CD14-positive monocyte (primary cell): ENCODE measurements around the gene OR52N4. TPM values are rescaled to one million over a fixed set of nuclear protein-coding genes. Genes with fewer than 3 reads are reported as not detected.

Source experiments
- DNase-seq, 3 donors: peaks; one replicate each; pipeline ENCODE4 v3.0.0-alpha.2; 2011 to 2022
- H2AFZ ChIP-seq: 2 replicates; pipeline ENCODE4 v1.6.0; 2012; ENCODE audit warnings: mild to moderate bottlenecking, low read depth, low read length, inconsistent platforms; ENCODE audit not compliant: insufficient read depth, poor library complexity, severe bottlenecking
- H3K27ac ChIP-seq, 2 donors: 1 replicate in 1 of 2; 2 replicates in 1 of 2; pipeline ENCODE4 v1.5.1; 2012 to 2013; ENCODE audit warnings: low read length in 2 of 2, control low read depth in 1 of 2, inconsistent platforms in 1 of 2, low read depth in 1 of 2, mild to moderate bottlenecking in 1 of 2
- H3K27me3 ChIP-seq, 2 donors: one replicate each; pipeline versions ENCODE4 v1.6.0 to v1.6.1; 2011 to 2013; ENCODE audit warnings: low read length in 2 of 2; ENCODE audit not compliant: control insufficient read depth in 2 of 2, insufficient read depth in 2 of 2
- H3K36me3 ChIP-seq, 2 donors: replicated peaks in 1 of 2; 1 replicate in 1 of 2; 2 replicates in 1 of 2; pipeline versions ENCODE4 v1.5.1 to v1.6.1; 2012 to 2013; ENCODE audit warnings: low read length in 2 of 2, control low read depth in 1 of 2, inconsistent platforms in 1 of 2, mild to moderate bottlenecking in 1 of 2; ENCODE audit not compliant: insufficient read depth in 2 of 2, control insufficient read depth in 1 of 2
- H3K4me1 ChIP-seq, 2 donors: 1 replicate in 1 of 2; 2 replicates in 1 of 2; pipeline versions ENCODE4 v1.5.1 to v1.6.1; 2012 to 2013; ENCODE audit warnings: low read length in 2 of 2, control low read depth in 1 of 2, inconsistent platforms in 1 of 2, mild to moderate bottlenecking in 1 of 2, moderate library complexity in 1 of 2; ENCODE audit not compliant: insufficient read depth in 2 of 2, control insufficient read depth in 1 of 2
- H3K4me2 ChIP-seq: replicated peaks from 2 replicates; pipeline ENCODE3; 2012; ENCODE audit warnings: low read length, moderate library complexity, mild to moderate bottlenecking; ENCODE audit not compliant: poor library complexity, severe bottlenecking; ENCODE audit errors: extremely low read depth
- H3K4me3 ChIP-seq, 3 experiments: fragments of 200-600 bp in 1 of 3; sonication (generic) in 1 of 3; replicated peaks in 1 of 3; 1 replicate in 2 of 3; 2 replicates in 1 of 3; pipeline ENCODE4 v1.5.1; 2011 to 2013; ENCODE audit warnings: low read length in 3 of 3, mild to moderate bottlenecking in 3 of 3, control low read depth in 2 of 3, low read depth in 2 of 3, inconsistent platforms in 1 of 3, moderate library complexity in 1 of 3
- H3K79me2 ChIP-seq: 2 replicates; pipeline ENCODE4 v1.6.0; 2012; ENCODE audit warnings: mild to moderate bottlenecking, control low read depth, inconsistent platforms, low read length, moderate library complexity; ENCODE audit not compliant: insufficient read depth
- H3K9ac ChIP-seq: 2 replicates; pipeline ENCODE4 v1.6.0; 2017; ENCODE audit warnings: low read length, mild to moderate bottlenecking; ENCODE audit not compliant: insufficient read depth, poor library complexity, severe bottlenecking
- H3K9me3 ChIP-seq, 2 donors: replicated peaks in 1 of 2; 1 replicate in 1 of 2; 2 replicates in 1 of 2; pipeline versions ENCODE4 v1.5.1 to v1.6.1; 2012 to 2013; ENCODE audit warnings: low read length in 2 of 2, control low read depth in 1 of 2; ENCODE audit not compliant: control insufficient read depth in 1 of 2, insufficient read depth in 1 of 2
- H4K20me1 ChIP-seq: 2 replicates; pipeline ENCODE4 v1.6.0; 2012; ENCODE audit warnings: mild to moderate bottlenecking, low read length, control low read depth, moderate library complexity; ENCODE audit not compliant: insufficient read depth
- H3K27ac Mint-ChIP-seq, 7 donors: one replicate each; pipeline ENCODE4 v1.8.0; 2020; ENCODE audit warnings: mild to moderate bottlenecking in 7 of 7, mixed read lengths in 7 of 7, moderate library complexity in 6 of 7, inconsistent platforms in 2 of 7
- H3K27me3 Mint-ChIP-seq, 3 donors: one replicate each; pipeline ENCODE4 v1.8.0; 2021 to 2022; ENCODE audit warnings: low read depth in 3 of 3, mild to moderate bottlenecking in 3 of 3, mixed read lengths in 3 of 3, moderate library complexity in 3 of 3, inconsistent platforms in 1 of 3
- H3K36me3 Mint-ChIP-seq, 2 donors: one replicate each; pipeline ENCODE4 v1.8.0; 2020; ENCODE audit warnings: mixed read lengths in 2 of 2, inconsistent platforms in 1 of 2, mild to moderate bottlenecking in 1 of 2
- H3K4me1 Mint-ChIP-seq: one replicate; pipeline ENCODE4 v1.8.0; 2020; ENCODE audit warnings: mild to moderate bottlenecking, mixed read lengths
- H3K4me3 Mint-ChIP-seq, 2 donors: one replicate each; pipeline ENCODE4 v1.8.0; 2020; ENCODE audit warnings: mild to moderate bottlenecking in 2 of 2, mixed read lengths in 2 of 2, moderate library complexity in 1 of 2
- H3K9me3 Mint-ChIP-seq, 7 donors: one replicate each; pipeline ENCODE4 v1.8.0; 2020 to 2022; ENCODE audit warnings: mixed read lengths in 7 of 7, mild to moderate bottlenecking in 6 of 7, moderate library complexity in 6 of 7, inconsistent platforms in 2 of 7
- WGBS: methylation state at CpG from one replicate; pipeline ENCODE4 v1.1.5; 2013; ENCODE audit warnings: missing lambda C conversion rate; ENCODE audit not compliant: insufficient coverage; 5-methylcytosine and 5-hydroxymethylcytosine counted together
- intact Hi-C, 2 donors: fragments of 100-400 bp; cut with micrococcal nuclease; formaldehyde crosslinking; loops; one replicate each; pipeline versions ENCODE4 v1.15.0 to v1.15.1; 2023
- polyA plus RNA-seq, 3 donors: library from polyadenylated mRNA; depleted of rRNA in 1 of 3; unstranded in 2 of 3; stranded (reverse) in 1 of 3; fragments of 300-500 nt in 2 of 3; fragments of >200 nt in 1 of 3; fragmentation: Illumina TruSeq in 2 of 3; gene quantifications; 1 replicate in 2 of 3; 2 replicates in 1 of 3; pipeline ENCODE4 v1.2.3, GENCODE V29; 2012 to 2021
- TF ChIP-seq, protein P1 (sequence below): fragments of 200-600 bp; IDR thresholded peaks from one replicate; pipeline ENCODE4 v1.8.0; 2022; ENCODE audit warnings: antibody characterized with exemption, mild to moderate bottlenecking

The OR52N4 gene
- polyA plus RNA-seq, 3 donors: 0.24 to 0.31 TPM; not detected in 1

- Mint-ChIP-seq H3K9me3 (peaks cover 2 to 15% (median 8%) of the 10 kb centered on the region in 7 donors), H3K4me1 (no peaks in the 10 kb centered on the region)
- no CpG with 5 or more reads among the region's 3 CpGs for WGBS
Measured at GRCh38 chr11:5719703-5720495, 34.1 kb upstream of the OR52N4 start.

DNA sequence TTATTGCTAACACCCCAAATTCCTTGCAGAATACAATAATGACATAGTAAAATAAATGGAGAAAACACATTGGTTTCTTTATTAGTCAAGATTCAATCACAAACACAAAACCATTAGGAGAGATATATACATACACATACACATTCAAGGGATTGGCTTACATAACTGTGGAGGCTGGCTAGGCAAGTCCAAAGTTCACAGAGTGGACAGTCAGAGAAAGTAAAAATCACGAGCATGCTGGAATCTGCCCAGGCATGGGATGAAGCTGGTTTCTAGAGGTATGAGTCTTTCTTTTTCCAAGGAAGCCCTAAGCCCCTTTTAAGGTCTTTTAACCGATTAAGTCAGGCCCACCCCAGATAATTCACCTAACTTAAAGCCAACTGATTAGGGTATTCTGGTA, 31.4 kb upstream of the OR52N4 start:
- TF ChIP-seq, protein P1, sequence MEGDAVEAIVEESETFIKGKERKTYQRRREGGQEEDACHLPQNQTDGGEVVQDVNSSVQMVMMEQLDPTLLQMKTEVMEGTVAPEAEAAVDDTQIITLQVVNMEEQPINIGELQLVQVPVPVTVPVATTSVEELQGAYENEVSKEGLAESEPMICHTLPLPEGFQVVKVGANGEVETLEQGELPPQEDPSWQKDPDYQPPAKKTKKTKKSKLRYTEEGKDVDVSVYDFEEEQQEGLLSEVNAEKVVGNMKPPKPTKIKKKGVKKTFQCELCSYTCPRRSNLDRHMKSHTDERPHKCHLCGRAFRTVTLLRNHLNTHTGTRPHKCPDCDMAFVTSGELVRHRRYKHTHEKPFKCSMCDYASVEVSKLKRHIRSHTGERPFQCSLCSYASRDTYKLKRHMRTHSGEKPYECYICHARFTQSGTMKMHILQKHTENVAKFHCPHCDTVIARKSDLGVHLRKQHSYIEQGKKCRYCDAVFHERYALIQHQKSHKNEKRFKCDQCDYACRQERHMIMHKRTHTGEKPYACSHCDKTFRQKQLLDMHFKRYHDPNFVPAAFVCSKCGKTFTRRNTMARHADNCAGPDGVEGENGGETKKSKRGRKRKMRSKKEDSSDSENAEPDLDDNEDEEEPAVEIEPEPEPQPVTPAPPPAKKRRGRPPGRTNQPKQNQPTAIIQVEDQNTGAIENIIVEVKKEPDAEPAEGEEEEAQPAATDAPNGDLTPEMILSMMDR: no peak
- Histone ChIP-seq H4K20me1 (no peaks in the 10 kb centered on the region), H3K27ac (no peak overlapping the region), H3K4me1 (no peaks in the 10 kb centered on the region), H3K9ac (no peak overlapping the region), H2AFZ (no peak overlapping the region), H3K79me2 (no peaks in the 10 kb centered on the region), H3K9me3 (no peaks in the 10 kb centered on the region), H3K27me3 (no peaks in the 10 kb centered on the region), H3K4me2 (no peak overlapping the region), H3K36me3 (no peaks in the 10 kb centered on the region), H3K4me3 (no peak overlapping the region)
- no peak for DNase-seq
- peaks cover 0 to 7% (median 4%) of the 10 kb centered on the region in 7 donors for H3K9me3 Mint-ChIP-seq
- intact Hi-C loops: no loop called here
- H3K36me3 Mint-ChIP-seq: peaks cover 0 to 5% of the 10 kb centered on the region in 2 donors
- H3K27ac Mint-ChIP-seq: no peak overlapping the region
- WGBS: 100% methylated on average over 1 of the region's 2 CpGs
- peaks cover 2 to 4% (median 2%) of the 10 kb centered on the region in 3 donors for H3K27me3 Mint-ChIP-seq
- no peaks in the 10 kb centered on the region for H3K4me1 Mint-ChIP-seq
- H3K4me3 Mint-ChIP-seq: no peak overlapping the region

More at GRCh38 chr11:5719703-5720495, 34.1 kb upstream of the OR52N4 start:
- no peaks in the 10 kb centered on the region for H3K27me3 ChIP-seq
- no peaks in the 10 kb centered on the region for H3K4me1 ChIP-seq
- H3K27me3 Mint-ChIP-seq: peaks cover 2 to 4% (median 2%) of the 10 kb centered on the region in 3 donors
- DNase-seq: no peak
- no peaks in the 10 kb centered on the region for H3K36me3 ChIP-seq
- no peak overlapping the region for H3K4me2 ChIP-seq
- no peak overlapping the region for H3K4me3 Mint-ChIP-seq
- peak overlapping the region in 1 of 7 donors; percentile 14 for H3K27ac Mint-ChIP-seq
- no peaks in the 10 kb centered on the region for H4K20me1 ChIP-seq
- H3K4me3 ChIP-seq: no peak overlapping the region
- no peaks in the 10 kb centered on the region for H3K9me3 ChIP-seq
- TF ChIP-seq, protein P1: no peak
- no peak overlapping the region for H3K9ac ChIP-seq
- H2AFZ ChIP-seq: no peak overlapping the region
- H3K79me2 ChIP-seq: no peaks in the 10 kb centered on the region
- H3K27ac ChIP-seq: no peak overlapping the region
- intact Hi-C loops: no loop called here
- H3K36me3 Mint-ChIP-seq: peaks cover 0 to 5% of the 10 kb centered on the region in 2 donors
